ENCODE data around the gene FARP1.

FARP1 gene

DNA sequence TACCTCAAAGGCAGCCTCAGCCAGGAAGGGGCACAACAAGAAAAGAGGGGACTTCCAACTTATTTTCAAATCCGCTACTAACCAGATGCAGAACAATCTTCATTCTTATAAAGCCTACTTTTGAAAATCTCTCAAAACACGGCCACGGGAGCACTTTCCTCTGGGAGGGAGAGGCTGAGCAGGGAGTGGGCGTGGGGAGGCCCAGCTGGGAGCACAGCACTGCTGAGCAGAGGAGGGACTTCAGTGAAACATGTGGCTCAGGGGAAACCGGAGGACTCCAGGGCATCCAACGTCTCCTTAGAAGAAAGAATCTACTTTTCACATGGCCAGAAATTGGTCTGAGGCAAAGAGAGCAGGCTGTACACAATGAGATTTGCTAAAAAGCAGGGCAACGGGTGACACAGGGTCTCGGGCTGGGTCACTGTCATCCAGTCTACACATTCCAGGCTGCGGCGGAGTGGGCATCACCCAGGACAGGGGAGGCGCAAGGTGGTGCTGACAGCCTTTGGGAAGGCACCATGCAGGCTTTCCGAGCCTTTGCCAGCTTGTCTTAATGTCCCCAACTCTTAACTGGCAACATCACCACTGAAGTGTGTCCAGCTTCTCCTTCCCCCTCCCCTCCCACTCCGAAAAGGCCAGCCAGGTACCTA is 317.0 kb downstream of the FARP1 start:
- TF ChIP-seq, protein P1, sequence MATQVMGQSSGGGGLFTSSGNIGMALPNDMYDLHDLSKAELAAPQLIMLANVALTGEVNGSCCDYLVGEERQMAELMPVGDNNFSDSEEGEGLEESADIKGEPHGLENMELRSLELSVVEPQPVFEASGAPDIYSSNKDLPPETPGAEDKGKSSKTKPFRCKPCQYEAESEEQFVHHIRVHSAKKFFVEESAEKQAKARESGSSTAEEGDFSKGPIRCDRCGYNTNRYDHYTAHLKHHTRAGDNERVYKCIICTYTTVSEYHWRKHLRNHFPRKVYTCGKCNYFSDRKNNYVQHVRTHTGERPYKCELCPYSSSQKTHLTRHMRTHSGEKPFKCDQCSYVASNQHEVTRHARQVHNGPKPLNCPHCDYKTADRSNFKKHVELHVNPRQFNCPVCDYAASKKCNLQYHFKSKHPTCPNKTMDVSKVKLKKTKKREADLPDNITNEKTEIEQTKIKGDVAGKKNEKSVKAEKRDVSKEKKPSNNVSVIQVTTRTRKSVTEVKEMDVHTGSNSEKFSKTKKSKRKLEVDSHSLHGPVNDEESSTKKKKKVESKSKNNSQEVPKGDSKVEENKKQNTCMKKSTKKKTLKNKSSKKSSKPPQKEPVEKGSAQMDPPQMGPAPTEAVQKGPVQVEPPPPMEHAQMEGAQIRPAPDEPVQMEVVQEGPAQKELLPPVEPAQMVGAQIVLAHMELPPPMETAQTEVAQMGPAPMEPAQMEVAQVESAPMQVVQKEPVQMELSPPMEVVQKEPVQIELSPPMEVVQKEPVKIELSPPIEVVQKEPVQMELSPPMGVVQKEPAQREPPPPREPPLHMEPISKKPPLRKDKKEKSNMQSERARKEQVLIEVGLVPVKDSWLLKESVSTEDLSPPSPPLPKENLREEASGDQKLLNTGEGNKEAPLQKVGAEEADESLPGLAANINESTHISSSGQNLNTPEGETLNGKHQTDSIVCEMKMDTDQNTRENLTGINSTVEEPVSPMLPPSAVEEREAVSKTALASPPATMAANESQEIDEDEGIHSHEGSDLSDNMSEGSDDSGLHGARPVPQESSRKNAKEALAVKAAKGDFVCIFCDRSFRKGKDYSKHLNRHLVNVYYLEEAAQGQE (IDR thresholded peaks at IDR 0.05; ENCODE audit: insufficient read depth in 1 of 2, low read depth in 2 of 2, low read length in 2 of 2) = no peak
- no peak for TF ChIP-seq TAF1 (IDR thresholded peaks at IDR 0.05; ENCODE audit: borderline replicate concordance, insufficient read depth, low read length)
- TF ChIP-seq FOXP2 (optimal IDR thresholded peaks at IDR 0.05; ENCODE audit: borderline replicate concordance, extremely low read depth, extremely low read length, insufficient read depth) = no peak
- TF ChIP-seq POLR2AphosphoS5 (IDR thresholded peaks at IDR 0.05; ENCODE audit: low read depth, low read length) = no peak

DNA sequence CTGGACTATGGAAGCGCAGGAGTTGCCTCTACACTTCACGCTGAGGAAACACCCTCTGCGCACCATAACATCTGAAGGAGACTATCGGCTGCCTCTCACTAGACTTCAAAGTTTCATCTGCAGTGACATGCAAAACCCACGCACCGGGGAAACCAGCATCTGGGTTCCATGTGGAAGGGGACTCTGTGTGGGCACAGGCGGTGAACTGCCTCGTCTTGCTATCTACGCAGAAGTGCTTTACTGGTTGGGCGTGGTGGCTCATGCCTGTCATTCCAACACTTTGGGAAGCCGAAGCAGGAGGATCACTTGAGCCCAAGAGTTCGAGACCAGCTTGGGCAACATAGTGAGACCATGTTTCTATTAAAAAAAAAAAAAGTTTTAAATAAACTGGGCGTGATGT is 317.6 kb downstream of the FARP1 start:
- no peak for TF ChIP-seq POLR2AphosphoS5 (IDR thresholded peaks at IDR 0.05; ENCODE audit: low read depth, low read length)
- TF ChIP-seq, protein P1 (IDR thresholded peaks at IDR 0.05; ENCODE audit: insufficient read depth in 1 of 2, low read depth in 2 of 2, low read length in 2 of 2) = no peak
- no peak for TF ChIP-seq SIN3A (IDR thresholded peaks at IDR 0.05; ENCODE audit: borderline replicate concordance, insufficient read depth, low read length)
- TF ChIP-seq FOXP2 (optimal IDR thresholded peaks at IDR 0.05; ENCODE audit: borderline replicate concordance, extremely low read depth, extremely low read length, insufficient read depth) = no peak

DNA sequence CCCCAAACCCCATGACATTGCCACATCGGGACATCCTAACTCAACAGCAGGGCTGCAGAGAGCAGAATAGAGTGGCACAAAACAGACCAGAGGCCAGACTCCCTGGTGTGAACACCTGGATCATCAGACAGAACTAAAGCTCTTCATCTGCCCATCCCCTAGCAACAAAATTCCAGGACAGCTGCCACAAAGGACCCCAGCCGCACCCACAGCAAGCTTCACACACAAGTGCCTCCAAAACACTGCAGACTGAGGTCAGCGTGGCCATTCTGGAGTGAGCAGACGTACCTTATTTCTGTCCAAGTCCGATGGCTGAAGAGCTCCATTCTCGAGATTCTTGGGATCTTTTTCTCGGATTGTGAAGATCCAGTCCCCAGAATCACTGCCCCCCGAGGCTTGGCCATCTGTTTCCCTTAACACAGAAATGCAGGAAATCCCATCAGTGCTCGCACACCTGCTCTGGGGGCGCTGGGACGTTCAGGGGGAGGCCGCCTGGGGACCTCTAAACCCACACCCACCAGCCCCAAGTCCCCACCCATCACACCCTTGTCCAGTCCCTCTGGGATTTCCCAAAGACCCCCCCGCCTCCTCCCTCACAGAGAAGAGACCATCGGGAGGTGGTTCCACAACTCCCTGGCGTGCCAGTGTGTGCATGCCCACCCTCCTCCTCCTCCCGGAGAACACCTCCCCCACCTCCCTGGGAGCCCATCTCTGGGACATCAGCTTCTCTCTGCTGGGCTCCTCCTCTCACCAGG is 318.8 kb downstream of the FARP1 start:
- TF ChIP-seq POLR2AphosphoS5 (IDR thresholded peaks at IDR 0.05; ENCODE audit: low read depth, low read length) (no peak), SIN3A (IDR thresholded peaks at IDR 0.05; ENCODE audit: borderline replicate concordance, insufficient read depth, low read length) (no peak), FOXP2 (optimal IDR thresholded peaks at IDR 0.05; ENCODE audit: borderline replicate concordance, extremely low read depth, extremely low read length, insufficient read depth) (no peak), TAF1 (IDR thresholded peaks at IDR 0.05; ENCODE audit: borderline replicate concordance, insufficient read depth, low read length) (no peak)
- TF ChIP-seq, protein P1 (IDR thresholded peaks at IDR 0.05; ENCODE audit: insufficient read depth in 1 of 2, low read depth in 2 of 2, low read length in 2 of 2) = no peak

DNA sequence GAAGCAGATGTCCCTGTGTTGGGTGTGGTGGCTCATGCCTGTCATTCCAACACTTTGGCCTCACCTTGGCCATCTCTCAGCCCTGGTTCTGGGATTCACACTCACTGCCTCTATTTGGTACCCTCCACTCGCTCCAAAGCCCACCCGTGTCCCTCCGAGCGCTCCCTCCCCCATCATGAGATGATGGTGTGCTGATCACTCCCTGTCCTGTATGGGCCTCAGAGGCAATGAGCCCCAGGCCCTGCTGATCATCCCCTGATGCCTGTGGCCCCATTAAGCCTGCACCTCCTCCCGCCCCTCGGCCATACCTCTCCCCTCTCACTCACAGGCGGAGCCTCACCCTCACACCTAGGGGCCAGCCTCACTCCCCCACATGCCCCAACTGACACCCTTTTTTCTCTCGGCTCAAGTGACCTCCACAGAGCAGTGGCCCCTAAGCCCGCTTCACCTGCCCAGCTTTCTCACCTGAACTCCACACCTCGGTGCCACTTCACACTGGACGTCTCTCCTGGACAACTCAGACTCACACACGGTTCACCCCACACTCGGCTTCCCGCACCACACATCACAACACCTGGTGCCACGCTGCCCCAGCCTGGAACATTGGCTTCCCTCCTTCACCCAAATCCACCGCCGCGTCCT is 319.5 kb downstream of the FARP1 start:
- TF ChIP-seq FOXP2 (optimal IDR thresholded peaks at IDR 0.05; ENCODE audit: borderline replicate concordance, extremely low read depth, extremely low read length, insufficient read depth) (no peak), TAF1 (IDR thresholded peaks at IDR 0.05; ENCODE audit: borderline replicate concordance, insufficient read depth, low read length) (no peak), POLR2AphosphoS5 (IDR thresholded peaks at IDR 0.05; ENCODE audit: low read depth, low read length) (no peak), SIN3A (IDR thresholded peaks at IDR 0.05; ENCODE audit: borderline replicate concordance, insufficient read depth, low read length) (no peak)
- TF ChIP-seq, protein P1 (IDR thresholded peaks at IDR 0.05; ENCODE audit: insufficient read depth in 1 of 2, low read depth in 2 of 2, low read length in 2 of 2) = no peak

Data from PFSK-1 (cell line).